ENCODE measurements around the gene FHIT. TPM values are rescaled to one million over a fixed set of nuclear protein-coding genes. Genes with fewer than 3 reads are reported as not detected.

The FHIT gene
- total RNA-seq, 4 donors from 2014 or later = 7.5 to 20.1 (median 13.5) TPM

DNA sequence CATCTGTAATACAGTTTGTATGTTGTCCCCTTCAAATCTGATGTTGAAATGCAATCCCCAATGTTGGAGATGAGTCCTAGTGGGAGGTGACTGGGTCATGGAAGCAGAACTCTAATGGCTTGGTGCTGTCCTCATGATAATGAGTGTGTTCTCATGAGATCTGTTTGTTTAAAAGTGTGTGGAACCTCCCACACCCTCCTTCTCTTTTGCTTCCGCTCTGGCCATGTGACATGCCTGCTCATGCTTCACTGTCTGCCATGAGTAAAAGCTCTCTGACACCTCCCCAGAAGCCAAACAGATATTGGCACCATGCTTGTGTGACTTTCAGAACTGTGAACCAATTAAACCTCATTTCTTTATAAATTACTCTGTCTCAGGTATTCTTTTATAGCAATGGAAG, 1407.4 kb downstream of the FHIT start:
- Histone ChIP-seq H3K9me3 (peaks cover 0 to 8% of the 10 kb centered on the region in 2 donors), H3K4me3 (no peak overlapping the region), H3K27me3 (no peaks in the 10 kb centered on the region), H3K27ac (no peak overlapping the region), H3K4me1 (no peaks in the 10 kb centered on the region), H3K36me3 (no peaks in the 10 kb centered on the region)
- DNase-seq = no peak
- WGBS, 2 donors (ENCODE audit: low coverage in 1 of 2) = 74% methylated on average over 1 of the region's 1 CpG; no CpG with 5 or more reads in 1 of the 2 donors
- in situ Hi-C loops (cut with MboI; ENCODE audit: low pct_ligation_motif_present in 1 of 4, low pct_unique_long_range_greater_than_20kb in 1 of 4, low sequenced_read_pairs in 3 of 4) (no loop called here), intact Hi-C loops (cut with DNase I; ENCODE audit: low total_unique reads) (no loop called here)
- TF ChIP-seq CTCF (IDR thresholded peaks at IDR 0.05) = no peak

DNA sequence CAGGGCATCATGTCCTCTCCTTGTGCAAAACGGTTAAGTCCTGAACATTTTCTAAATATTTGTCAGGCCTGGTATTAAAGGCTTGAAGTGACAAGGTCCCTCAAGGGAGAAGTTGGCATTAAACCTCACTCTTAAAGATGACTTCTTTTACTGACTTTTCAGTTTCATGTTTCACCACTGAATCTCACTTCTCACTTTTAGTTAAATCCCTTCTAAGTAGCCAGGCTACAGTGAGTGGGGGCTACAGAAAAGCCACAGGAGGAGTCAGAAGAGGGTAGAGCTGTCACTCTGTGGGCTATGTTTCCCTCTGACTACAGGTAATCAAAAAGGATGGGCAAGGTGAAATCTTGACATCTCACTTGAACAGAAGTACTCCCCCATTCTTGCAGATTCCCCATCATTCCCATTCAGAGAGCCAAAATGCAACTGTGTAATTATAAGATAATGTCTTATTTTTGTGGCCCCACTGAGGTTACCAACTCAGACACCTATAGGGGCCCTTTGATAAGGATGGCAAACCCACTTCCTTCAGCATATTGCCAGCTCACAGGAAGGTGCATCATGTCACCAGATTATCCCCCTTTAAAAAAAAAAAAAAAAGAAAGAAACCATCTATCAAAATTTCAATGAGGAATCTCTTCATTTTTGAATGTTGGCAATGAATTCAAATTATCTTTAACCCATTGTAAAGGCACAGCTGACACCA, 1411.3 kb downstream of the FHIT start:
- no peaks in the 10 kb centered on the region for H3K4me1 ChIP-seq
- intact Hi-C loops (cut with DNase I; ENCODE audit: low total_unique reads) = no loop called here
- no peak overlapping the region for H3K4me3 ChIP-seq
- no peak for TF ChIP-seq POLR2A (IDR thresholded peaks at IDR 0.05)
- TF ChIP-seq EP300 (IDR thresholded peaks at IDR 0.05; ENCODE audit: low read depth) = no peak
- TF ChIP-seq CTCF (IDR thresholded peaks at IDR 0.05) = no peak
- TF ChIP-seq POLR2AphosphoS5 (IDR thresholded peaks at IDR 0.05) = no peak
- H3K9me3 ChIP-seq = no peaks in the 10 kb centered on the region
- no peak for DNase-seq
- no peaks in the 10 kb centered on the region for H3K36me3 ChIP-seq
- no peak overlapping the region for H3K27ac ChIP-seq
- no peaks in the 10 kb centered on the region for H3K27me3 ChIP-seq
- in situ Hi-C loops (cut with MboI; ENCODE audit: low pct_ligation_motif_present in 1 of 4, low pct_unique_long_range_greater_than_20kb in 1 of 4, low sequenced_read_pairs in 3 of 4) = no loop called here
- 58 to 71% methylated on average over 1 of the region's 1 CpG for WGBS, 2 donors (ENCODE audit: low coverage in 1 of 2)

GRCh38 chr3:59839283-59839682, 1412.0 kb downstream of the FHIT start:
- 44 to 86% methylated on average over 2 to 3 of the region's 3 CpGs for WGBS, 2 donors (ENCODE audit: low coverage in 1 of 2)
- TF ChIP-seq CTCF (IDR thresholded peaks at IDR 0.05) = no peak
- no peak for TF ChIP-seq POLR2AphosphoS5 (IDR thresholded peaks at IDR 0.05)
- TF ChIP-seq POLR2A (IDR thresholded peaks at IDR 0.05) = no peak
- intact Hi-C loops (cut with DNase I; ENCODE audit: low total_unique reads) (no loop called here), in situ Hi-C loops (cut with MboI; ENCODE audit: low pct_ligation_motif_present in 1 of 4, low pct_unique_long_range_greater_than_20kb in 1 of 4, low sequenced_read_pairs in 3 of 4) (no loop called here)
- no peaks in the 10 kb centered on the region for H3K4me1 ChIP-seq
- H3K27me3 ChIP-seq = no peaks in the 10 kb centered on the region
- DNase-seq = no peak
- no peaks in the 10 kb centered on the region for H3K9me3 ChIP-seq
- no peaks in the 10 kb centered on the region for H3K36me3 ChIP-seq
- H3K27ac ChIP-seq = no peak overlapping the region
- no peak overlapping the region for H3K4me3 ChIP-seq

- 92 to 100% methylated on average over 1 to 3 of the region's 3 CpGs for WGBS, 2 donors (ENCODE audit: low coverage in 1 of 2)
- no peak overlapping the region for H3K4me3 ChIP-seq
- no peak for DNase-seq
- intact Hi-C loops (cut with DNase I; ENCODE audit: low total_unique reads) (no loop called here), in situ Hi-C loops (cut with MboI; ENCODE audit: low pct_ligation_motif_present in 1 of 4, low pct_unique_long_range_greater_than_20kb in 1 of 4, low sequenced_read_pairs in 3 of 4) (no loop called here)
- no peaks in the 10 kb centered on the region for H3K9me3 ChIP-seq
- no peaks in the 10 kb centered on the region for H3K36me3 ChIP-seq
- H3K27me3 ChIP-seq = no peaks in the 10 kb centered on the region
- H3K27ac ChIP-seq = no peak overlapping the region
- TF ChIP-seq EP300 (IDR thresholded peaks at IDR 0.05; ENCODE audit: low read depth) (no peak), CTCF (IDR thresholded peaks at IDR 0.05) (no peak), POLR2A (IDR thresholded peaks at IDR 0.05) (no peak), POLR2AphosphoS5 (IDR thresholded peaks at IDR 0.05) (no peak)
- no peaks in the 10 kb centered on the region for H3K4me1 ChIP-seq
Measured at GRCh38 chr3:59836531-59836930, 1414.7 kb downstream of the FHIT start.

Data from transverse colon (tissue), 4 donors.